Urinary bladder (tissue), 4 donors: ENCODE measurements around the gene RAMP3. TPM values are rescaled to one million over a fixed set of nuclear protein-coding genes. Genes with fewer than 3 reads are reported as not detected.

Experiments
- DNase-seq: peaks from one replicate; pipeline ENCODE4 v3.0.0-alpha.2; 2015; ENCODE audit errors: extremely low spot score
- H3K27ac ChIP-seq: one replicate; pipeline ENCODE4 v1.5.1; 2013; ENCODE audit warnings: low read depth, mild to moderate bottlenecking, moderate library complexity
- H3K36me3 ChIP-seq: one replicate; pipeline ENCODE4 v1.6.1; 2013; ENCODE audit warnings: mild to moderate bottlenecking, moderate library complexity; ENCODE audit not compliant: insufficient read depth
- H3K4me1 ChIP-seq: one replicate; pipeline ENCODE4 v1.6.1; 2013; ENCODE audit warnings: mild to moderate bottlenecking, moderate library complexity; ENCODE audit not compliant: insufficient read depth
- H3K4me3 ChIP-seq: one replicate; pipeline ENCODE4 v1.5.1; 2013; ENCODE audit warnings: low read depth, low read length
- WGBS: extraction: QIAGEN DNeasy Blood & Tissue Kit; methylation state at CpG from one replicate; pipeline ENCODE4 v1.1.7; 2013; 5-methylcytosine and 5-hydroxymethylcytosine counted together
- polyA plus RNA-seq: library from polyadenylated mRNA; stranded (reverse); fragments of 200-250 nt; gene quantifications from one replicate; pipeline ENCODE4 v1.2.3, GENCODE V29; 2013
- total RNA-seq: library from RNA; depleted of rRNA; stranded (reverse); fragments of >200 nt; gene quantifications from one replicate; pipeline ENCODE4 v1.2.3, GENCODE V29; 2014
- donor health status: healthy with polysubstance abuse.
- donor health status: healthy.

The RAMP3 gene
- total and polyA plus RNA-seq, 2 donors = 5.7 to 51.4 TPM

- Histone ChIP-seq H3K36me3 (no peaks in the 10 kb centered on the region), H3K4me1 (no peaks in the 10 kb centered on the region), H3K4me3 (no peak overlapping the region), H3K27ac (no peak overlapping the region)
- 55% methylated on average over 4 of the region's 4 CpGs for WGBS
- DNase-seq = no peak
Observed at GRCh38 chr7:45211066-45211465, 53.5 kb downstream of the RAMP3 start.

- H3K4me1 ChIP-seq = no peaks in the 10 kb centered on the region
- H3K4me3 ChIP-seq = no peak overlapping the region
- no peak for DNase-seq
- WGBS = 94% methylated on average over 2 of the region's 2 CpGs
- no peak overlapping the region for H3K27ac ChIP-seq
- no peaks in the 10 kb centered on the region for H3K36me3 ChIP-seq
Observed at GRCh38 chr7:45211958-45212357, 54.4 kb downstream of the RAMP3 start.

GRCh38 chr7:45212606-45213005 is 55.0 kb downstream of the RAMP3 start:
- WGBS = 79% methylated on average over 5 of the region's 5 CpGs
- Histone ChIP-seq H3K36me3 (no peaks in the 10 kb centered on the region), H3K4me3 (no peak overlapping the region), H3K4me1 (no peaks in the 10 kb centered on the region), H3K27ac (no peak overlapping the region)
- no peak for DNase-seq

- no peak for DNase-seq
- H3K27ac ChIP-seq = no peak overlapping the region
- H3K36me3 ChIP-seq = no peaks in the 10 kb centered on the region
- no peaks in the 10 kb centered on the region for H3K4me1 ChIP-seq
- no peak overlapping the region for H3K4me3 ChIP-seq
- WGBS = 21% methylated on average over 8 of the region's 8 CpGs
Observed at GRCh38 chr7:45215601-45216062, 58.0 kb downstream of the RAMP3 start.

DNA sequence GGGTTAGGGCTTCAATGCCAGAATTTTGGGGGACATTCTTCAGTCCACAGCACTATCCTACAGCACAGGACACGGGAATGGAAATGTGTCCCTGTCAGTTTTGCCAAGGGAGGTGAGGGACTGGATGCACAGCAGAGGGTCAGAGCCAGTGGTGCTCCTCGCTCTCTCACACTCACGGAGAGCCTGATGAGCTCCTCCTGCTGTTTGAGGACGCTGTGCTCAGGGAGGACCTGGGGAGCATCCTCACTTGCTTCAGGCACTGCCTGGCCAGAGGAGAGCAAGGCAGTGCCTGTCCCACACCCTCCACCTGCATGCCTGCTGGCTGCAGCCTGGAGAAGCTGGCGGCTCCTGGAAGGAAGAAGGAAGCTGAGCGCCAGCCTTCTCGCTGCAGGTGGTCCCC is 58.6 kb downstream of the RAMP3 start:
- Histone ChIP-seq H3K36me3 (no peaks in the 10 kb centered on the region), H3K27ac (no peak overlapping the region), H3K4me1 (no peaks in the 10 kb centered on the region), H3K4me3 (no peak overlapping the region)
- WGBS = 55% methylated on average over 7 of the region's 7 CpGs
- DNase-seq = no peak

- no peaks in the 10 kb centered on the region for H3K36me3 ChIP-seq
- H3K4me1 ChIP-seq = no peaks in the 10 kb centered on the region
- WGBS = 71% methylated on average over 11 of the region's 11 CpGs
- no peak for DNase-seq
- no peak overlapping the region for H3K4me3 ChIP-seq
- no peak overlapping the region for H3K27ac ChIP-seq
Observed at GRCh38 chr7:45216622-45217165, 59.1 kb downstream of the RAMP3 start.

- Histone ChIP-seq H3K36me3 (no peaks in the 10 kb centered on the region), H3K4me1 (no peaks in the 10 kb centered on the region), H3K27ac (no peak overlapping the region), H3K4me3 (no peak overlapping the region)
- DNase-seq = no peak
- WGBS = 58% methylated on average over 6 of the region's 6 CpGs
Observed at GRCh38 chr7:45217358-45217757, 59.8 kb downstream of the RAMP3 start.

GRCh38 chr7:45219130-45219529 is 61.5 kb downstream of the RAMP3 start:
- H3K27ac ChIP-seq = no peak overlapping the region
- H3K4me1 ChIP-seq = no peaks in the 10 kb centered on the region
- WGBS = 87% methylated on average over 12 of the region's 12 CpGs
- H3K36me3 ChIP-seq = no peaks in the 10 kb centered on the region
- no peak overlapping the region for H3K4me3 ChIP-seq
- DNase-seq = no peak

DNA sequence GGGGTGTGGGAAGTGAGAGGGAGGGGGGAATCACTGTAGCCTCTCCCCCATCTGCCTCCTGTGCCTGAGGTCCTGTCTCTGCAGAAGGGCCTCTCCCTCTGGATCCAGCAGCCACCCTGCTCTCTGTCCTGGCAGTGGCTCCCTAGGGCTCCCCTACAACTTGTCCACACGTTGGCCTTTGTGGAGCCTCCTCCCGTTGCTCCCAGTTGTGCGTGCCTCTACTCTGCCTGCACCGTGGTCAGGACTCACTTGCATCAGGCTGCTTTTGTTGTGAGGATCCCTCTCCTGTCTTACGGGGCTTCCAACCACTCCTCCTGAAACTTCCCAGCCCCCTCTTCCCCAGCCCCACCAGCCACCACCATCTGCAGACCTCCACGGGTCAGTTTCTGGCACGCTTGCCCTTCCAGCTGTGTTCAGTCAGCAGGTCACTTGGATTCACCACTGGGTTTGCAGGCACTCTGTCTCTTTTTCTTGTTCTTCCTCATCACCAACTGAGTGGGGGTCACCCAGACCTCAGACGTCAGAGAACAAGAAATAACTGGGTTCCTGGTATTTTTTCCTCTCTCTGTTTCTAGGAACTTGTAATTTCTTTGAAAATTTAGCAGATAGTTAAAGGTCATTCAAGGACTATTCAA is 62.3 kb downstream of the RAMP3 start:
- H3K4me3 ChIP-seq = no peak overlapping the region
- 39% methylated on average over 8 of the region's 8 CpGs for WGBS
- no peaks in the 10 kb centered on the region for H3K4me1 ChIP-seq
- no peak overlapping the region for H3K27ac ChIP-seq
- no peak for DNase-seq
- no peaks in the 10 kb centered on the region for H3K36me3 ChIP-seq

GRCh38 chr7:45220846-45221618 is 63.4 kb downstream of the RAMP3 start:
- Histone ChIP-seq H3K36me3 (no peaks in the 10 kb centered on the region), H3K27ac (no peak overlapping the region), H3K4me3 (no peak overlapping the region), H3K4me1 (no peaks in the 10 kb centered on the region)
- DNase-seq = no peak
- WGBS = 67% methylated on average over 11 of the region's 11 CpGs

GRCh38 chr7:45221896-45222604 is 64.5 kb downstream of the RAMP3 start:
- WGBS = 92% methylated on average over 7 of the region's 7 CpGs
- H3K4me1 ChIP-seq = no peaks in the 10 kb centered on the region

GRCh38 chr7:45223078-45223477 is 65.5 kb downstream of the RAMP3 start:
- Histone ChIP-seq H3K36me3 (no peaks in the 10 kb centered on the region), H3K4me1 (no peaks in the 10 kb centered on the region), H3K4me3 (no peak overlapping the region), H3K27ac (no peak overlapping the region)
- no peak for DNase-seq

More at GRCh38 chr7:45221896-45222604, 64.5 kb downstream of the RAMP3 start:
- Histone ChIP-seq H3K4me3 (no peak overlapping the region), H3K27ac (no peak overlapping the region), H3K36me3 (no peaks in the 10 kb centered on the region)
- no peak for DNase-seq

- WGBS = 88% methylated on average over 13 of the region's 13 CpGs
- Histone ChIP-seq H3K4me3 (no peak overlapping the region), H3K36me3 (no peaks in the 10 kb centered on the region), H3K4me1 (no peaks in the 10 kb centered on the region), H3K27ac (no peak overlapping the region)
- no peak for DNase-seq
Observed at GRCh38 chr7:45223728-45224630, 66.4 kb downstream of the RAMP3 start.
